Measurements from ENCODE around the gene HOXA9.

DNA sequence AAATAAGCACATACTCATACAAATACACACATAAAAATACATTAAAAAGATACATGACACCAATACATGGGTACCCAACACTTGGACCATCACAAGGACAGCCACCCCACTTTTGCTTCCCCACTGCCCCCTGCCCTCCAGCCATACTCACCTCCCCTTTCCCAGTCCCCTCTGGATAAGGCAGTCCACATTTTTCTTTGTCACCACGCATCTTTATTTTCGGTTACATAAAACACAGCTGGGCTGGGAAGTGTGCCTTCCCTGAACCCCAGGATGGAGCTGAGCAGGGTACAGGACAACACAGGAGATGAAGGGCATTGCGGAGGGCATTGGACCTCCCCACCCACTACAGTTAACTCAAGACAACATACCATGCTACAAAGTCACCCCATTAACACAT, 11.8 kb downstream of the HOXA9 start:
- no peak for TF ChIP-seq YY1 (IDR thresholded peaks at IDR 0.05; ENCODE audit: low read depth)
- TF ChIP-seq CTCF (IDR thresholded peaks at IDR 0.05), result no peak
- TF ChIP-seq REST (IDR thresholded peaks at IDR 0.05; ENCODE audit: low read depth, low read length), result no peak
- no peak for TF ChIP-seq USF2 (IDR thresholded peaks at IDR 0.05; ENCODE audit: borderline replicate concordance, low read depth, low read length)
- TF ChIP-seq USF1 (IDR thresholded peaks at IDR 0.05; ENCODE audit: borderline replicate concordance, low read depth), result no peak
- no peak for TF ChIP-seq FOXJ3 (CRISPR knock-in tag; IDR thresholded peaks at IDR 0.05)
